ENCODE data around the gene SPEF1.
A peak's percentile ranks its signal among the peaks of the same experiment; 100 is the strongest.
"Not testable (repeated sequence)": the region's sequence is repeated elsewhere in the genome, so short reads cannot be mapped to it uniquely, and the experiment has no call there.

The SPEF1 gene, protein sequence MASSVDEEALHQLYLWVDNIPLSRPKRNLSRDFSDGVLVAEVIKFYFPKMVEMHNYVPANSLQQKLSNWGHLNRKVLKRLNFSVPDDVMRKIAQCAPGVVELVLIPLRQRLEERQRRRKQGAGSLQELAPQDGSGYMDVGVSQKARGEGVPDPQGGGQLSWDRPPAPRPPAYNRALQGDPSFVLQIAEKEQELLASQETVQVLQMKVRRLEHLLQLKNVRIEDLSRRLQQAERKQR

GRCh38 chr20:3781153-3781910, at the start of gene SPEF1:
Gene SPEF1, minus strand, starts transcription at chr20:3781448. Its CDS starts 161 bp downstream, at chr20:3781287.
- DNase-seq (ENCODE audit: low read depth), result no peak

- DNase-seq (ENCODE audit: low read depth), result not testable (repeated sequence)
Observed at GRCh38 chr20:3829891-3830290, 48.6 kb upstream of the SPEF1 start.

DNA sequence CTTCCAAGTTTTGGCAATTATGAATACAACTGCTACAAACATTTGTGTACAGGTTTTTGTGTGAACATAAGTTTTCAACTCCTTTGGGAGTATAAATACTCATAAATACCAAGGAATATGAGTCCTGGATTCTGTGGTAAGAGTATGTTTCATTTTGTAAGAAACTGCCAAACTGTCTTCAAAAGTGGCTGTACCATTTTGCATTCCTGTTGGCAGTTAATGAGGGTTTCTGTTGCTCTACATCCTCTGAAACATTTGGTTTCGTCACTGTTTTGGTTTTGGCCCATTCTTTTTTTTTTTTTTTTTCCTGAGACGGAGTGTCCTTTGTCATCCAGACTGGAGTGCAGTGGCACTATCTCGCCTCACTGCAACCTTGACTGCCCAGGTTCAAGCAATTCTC, 47.5 kb upstream of the SPEF1 start:
- no peak for DNase-seq (ENCODE audit: low read depth)

DNA sequence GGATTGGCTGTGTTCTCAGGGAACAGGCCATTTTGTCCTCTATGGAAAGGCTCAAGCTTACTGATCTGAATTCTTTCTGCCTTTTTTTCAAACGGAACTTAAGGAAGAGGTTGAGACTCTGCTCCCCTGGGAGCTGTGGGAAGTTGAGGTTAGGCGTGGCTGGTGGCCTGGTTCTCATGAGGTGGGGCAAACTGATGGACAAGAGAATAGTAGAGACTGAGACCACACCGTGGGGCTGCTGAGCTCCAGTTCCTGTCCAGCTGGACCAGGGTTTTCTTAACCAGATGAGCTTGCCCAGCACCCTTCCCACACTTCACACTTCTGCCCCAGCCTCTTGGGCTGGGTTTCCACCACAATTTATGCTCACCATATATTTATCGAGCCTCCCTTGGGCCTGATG, 45.2 kb upstream of the SPEF1 start:
- DNase-seq (ENCODE audit: low read depth), result no peak

- no peak for DNase-seq (ENCODE audit: low read depth)
Observed at GRCh38 chr20:3825526-3825925, 44.3 kb upstream of the SPEF1 start.

GRCh38 chr20:3823881-3824280, 42.6 kb upstream of the SPEF1 start:
- no peak for DNase-seq (ENCODE audit: low read depth)

- DNase-seq (ENCODE audit: low read depth), result no peak
Observed at GRCh38 chr20:3821996-3822395, 40.7 kb upstream of the SPEF1 start.

DNA sequence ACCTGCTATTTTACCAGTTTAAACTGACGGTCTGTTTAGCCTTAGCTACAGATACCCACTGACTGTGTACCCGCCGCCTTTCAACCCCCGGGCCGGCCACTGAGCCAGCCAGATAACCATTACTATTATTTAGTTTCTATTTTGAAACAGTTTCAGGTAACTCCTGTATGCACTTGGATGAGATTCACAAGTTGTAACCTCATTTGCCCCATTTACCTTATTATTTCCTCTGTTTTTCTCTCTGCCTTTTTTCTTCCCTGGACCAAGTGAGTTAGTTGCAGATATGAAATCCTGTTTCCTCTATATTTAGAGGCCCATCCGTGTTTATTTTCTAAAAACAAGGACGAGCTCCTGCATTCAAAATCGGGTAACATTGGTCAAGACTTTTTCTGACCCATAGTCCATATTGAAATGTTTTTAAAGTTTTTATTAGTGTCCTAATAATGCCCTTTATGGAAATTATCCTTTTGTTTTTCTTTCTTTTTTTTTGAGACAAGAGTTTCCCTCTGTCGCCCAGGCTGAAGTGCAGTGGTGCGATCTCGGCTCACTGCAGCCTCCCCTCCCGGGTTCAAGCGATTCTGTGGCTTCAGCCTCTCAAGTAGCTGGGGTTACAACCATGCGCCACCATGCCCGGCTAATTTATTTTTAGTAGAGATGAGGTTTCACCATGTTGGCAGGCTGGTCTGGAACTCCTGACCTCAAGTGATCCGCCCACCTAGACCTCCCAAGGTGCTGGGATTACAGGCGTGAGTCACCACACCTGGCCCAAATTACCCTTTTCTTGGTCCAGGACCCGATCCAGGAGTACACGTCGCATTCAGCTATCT, 39.9 kb upstream of the SPEF1 start:
- no peak for DNase-seq (ENCODE audit: low read depth)

DNA sequence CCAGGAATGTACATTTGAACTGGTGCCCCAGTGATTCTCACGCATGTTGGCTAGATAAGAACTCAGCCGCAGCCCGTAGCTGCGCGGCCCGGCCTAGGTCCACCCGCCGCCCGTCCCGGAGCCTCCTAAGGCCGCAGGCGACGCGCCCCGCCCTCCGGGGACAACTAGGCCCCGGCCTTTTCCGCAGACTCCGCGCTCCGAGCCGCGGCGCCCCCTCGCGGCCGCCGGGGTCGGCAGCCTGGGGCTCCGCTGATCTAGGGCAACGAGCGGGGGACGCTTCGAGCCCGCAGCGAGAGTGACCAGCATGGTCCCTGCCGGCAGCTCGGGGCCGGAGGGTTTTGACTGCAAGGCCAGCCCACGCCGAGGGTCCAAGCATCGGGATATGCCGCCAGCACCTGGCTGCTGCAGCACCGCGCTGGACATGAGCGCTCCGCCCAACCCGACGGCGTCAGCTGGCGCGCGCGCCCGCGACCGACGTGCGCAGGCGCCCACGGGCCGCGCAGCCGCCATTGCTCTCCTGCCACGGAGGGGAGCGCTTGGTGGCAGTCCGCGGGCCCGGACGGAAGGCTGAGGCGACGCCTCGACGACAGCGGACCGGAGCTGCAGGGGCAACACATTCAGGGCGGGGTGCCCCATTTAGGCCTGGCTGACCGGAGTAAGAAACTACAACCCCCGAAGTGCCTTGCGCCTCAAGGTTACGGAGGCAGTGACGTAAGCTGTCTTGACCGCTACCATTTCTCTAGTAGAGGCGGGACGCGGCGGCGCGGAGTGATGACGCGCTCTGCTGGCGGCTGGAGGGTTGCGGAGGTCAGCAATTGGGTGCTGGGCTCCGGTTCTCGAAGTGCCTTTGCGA, 39.0 kb upstream of the SPEF1 start, which contains the start of gene AP5S1:
AP5S1 (plus strand) TSS at position 500 of the 853 bp plus-strand sequence. CDS start 1,571 bp downstream, outside the sequence.
- DNase-seq (ENCODE audit: low read depth), result peak; percentile 86

DNA sequence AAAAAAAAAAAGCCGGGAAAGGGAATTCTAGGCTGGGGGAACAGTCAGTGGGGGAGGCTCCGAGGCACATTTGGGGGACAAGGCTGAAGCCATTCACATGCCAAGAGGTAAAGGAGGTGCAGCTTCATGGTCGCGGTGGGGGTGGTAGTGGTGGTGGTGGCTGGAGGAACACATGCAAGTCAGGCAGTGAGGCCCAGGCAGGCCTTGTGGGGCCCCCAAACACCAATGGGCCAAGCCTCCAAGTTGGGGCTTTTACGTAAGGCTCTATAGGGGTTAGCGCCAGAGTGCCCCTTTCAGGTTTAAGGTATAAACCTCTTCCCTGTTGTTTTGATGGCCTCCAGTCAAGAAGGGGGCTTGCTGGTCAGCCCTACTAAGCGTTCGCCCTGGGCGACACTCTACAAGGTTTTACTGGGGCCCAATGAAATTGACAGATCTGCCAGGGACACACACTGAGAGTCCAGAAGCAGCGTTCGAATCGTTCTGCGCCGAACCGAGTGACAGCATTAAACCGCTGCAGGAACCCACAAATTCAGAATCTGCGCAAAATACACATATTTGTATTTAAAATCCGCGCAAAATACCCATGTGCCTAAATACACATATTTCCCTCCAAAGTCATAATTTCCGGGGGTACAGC, 38.3 kb upstream of the SPEF1 start:
- no peak for DNase-seq (ENCODE audit: low read depth)

GRCh38 chr20:3818155-3819151, 37.2 kb upstream of the SPEF1 start:
- no peak for DNase-seq (ENCODE audit: low read depth)

DNA sequence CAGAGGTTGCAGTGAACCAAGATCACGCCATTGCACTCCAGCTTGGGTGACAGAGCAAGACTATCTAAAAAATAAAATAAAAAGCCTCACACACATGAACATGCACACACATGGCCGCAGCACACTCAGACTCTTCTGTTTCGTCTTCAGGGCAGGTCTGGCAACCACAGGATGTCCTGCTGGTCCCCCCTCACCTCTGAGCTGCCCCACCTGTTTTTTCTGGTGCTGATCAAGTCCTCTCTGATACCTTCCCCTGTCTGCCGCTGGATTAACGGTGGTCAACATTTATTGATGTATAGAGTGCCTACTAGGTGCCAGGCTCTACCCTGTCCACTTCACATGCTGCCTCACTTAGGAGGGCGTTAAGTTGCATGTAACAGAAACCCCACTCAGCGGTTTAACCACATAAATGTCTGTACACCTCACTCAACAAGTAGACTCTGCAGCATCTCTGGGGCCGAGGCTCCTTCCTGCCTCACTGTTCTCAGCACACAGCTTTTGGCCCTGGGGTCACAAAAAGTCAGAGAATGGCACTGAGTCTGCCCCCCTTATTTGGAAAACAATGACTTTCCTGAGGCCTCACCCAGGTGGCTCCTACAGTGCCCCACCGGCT, 34.6 kb upstream of the SPEF1 start:
- no peak for DNase-seq (ENCODE audit: low read depth)

DNA sequence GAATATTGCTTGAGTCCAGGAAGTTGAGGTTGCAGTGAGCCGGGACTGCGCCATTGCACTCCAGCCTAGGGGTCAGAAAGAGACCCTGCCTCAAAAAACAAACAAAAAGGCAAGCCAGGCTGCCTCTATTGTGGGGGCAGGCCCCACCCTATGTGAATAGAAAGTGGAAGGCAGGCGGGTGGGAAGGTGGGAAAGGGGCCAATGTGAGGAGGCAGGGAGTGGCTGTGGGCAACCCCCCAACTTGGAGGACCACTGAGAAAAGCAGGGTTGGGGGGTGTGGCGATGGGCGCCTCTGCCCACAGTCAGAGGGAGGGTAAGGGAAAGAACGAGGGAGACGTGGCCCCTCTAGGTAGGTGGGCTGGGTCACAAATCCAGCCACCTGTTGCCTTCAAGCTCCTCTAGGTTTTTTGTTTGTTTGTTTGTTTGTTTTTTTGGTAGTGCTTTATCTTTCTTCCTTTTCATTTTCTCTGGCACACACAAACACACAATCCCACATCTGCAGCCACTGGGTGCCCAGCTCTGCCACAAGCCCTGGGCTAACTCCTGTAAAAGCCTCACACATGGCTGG, 33.8 kb upstream of the SPEF1 start:
- DNase-seq (ENCODE audit: low read depth), result no peak

DNA sequence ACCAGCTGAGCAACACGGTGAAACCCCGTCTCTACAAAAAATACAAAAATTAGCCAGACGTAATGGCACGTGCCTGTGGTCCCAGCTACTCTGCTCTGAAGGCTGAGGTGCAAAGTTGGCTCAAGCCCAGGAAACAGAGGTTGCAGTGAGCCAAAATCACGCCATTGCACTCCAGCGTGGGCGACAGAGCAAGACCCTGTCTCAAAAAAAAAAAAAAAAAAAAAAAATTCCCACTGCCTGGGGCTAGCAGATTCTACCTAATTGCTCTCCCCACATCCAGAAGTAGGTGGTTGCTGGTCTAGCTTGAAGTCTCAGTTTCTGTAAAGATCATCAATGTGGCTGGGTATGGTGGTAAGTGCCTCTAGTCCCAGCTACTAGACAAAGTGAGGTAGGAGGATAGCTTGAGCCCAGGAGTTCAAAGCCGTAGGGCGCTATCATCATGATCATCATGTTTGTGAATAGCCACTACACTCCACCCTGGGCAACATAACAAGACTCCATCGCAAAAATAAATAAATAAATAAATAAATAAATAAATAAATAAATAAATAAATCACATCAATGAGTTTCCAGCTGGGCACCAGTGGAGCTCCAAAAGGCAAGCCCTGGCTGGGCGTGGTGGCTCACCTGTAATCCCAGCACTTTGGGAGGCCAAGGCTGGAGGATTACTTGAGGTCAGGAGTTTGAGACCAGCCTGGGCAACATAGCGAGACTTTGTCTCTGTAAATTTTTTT, 32.8 kb upstream of the SPEF1 start:
- no peak for DNase-seq (ENCODE audit: low read depth)

GRCh38 chr20:3812975-3813847, 32.0 kb upstream of the SPEF1 start:
- DNase-seq (ENCODE audit: low read depth), result no peak

- no peak for DNase-seq (ENCODE audit: low read depth)
Observed at GRCh38 chr20:3812259-3812681, 31.0 kb upstream of the SPEF1 start.

- DNase-seq (ENCODE audit: low read depth), result peak; percentile 86
Observed at GRCh38 chr20:3811467-3812258, 30.4 kb upstream of the SPEF1 start.
